A549 (cell line): ENCODE measurements around the gene GBX2. TPM values are rescaled to one million over a fixed set of nuclear protein-coding genes. Genes with fewer than 3 reads are reported as not detected.

Experiments
- ATAC-seq, 2 experiments: fragments of 200-7000 bp in 1 of 2; fragments of >200 bp in 1 of 2; cut with Nextera tagmentation in 1 of 2; cut with Tn5 transposase in 1 of 2; 3 replicates each; pipeline versions ENCODE4 v1.8.0 to v1.9.1; 2018 to 2020; ENCODE audit warnings: mild to moderate bottlenecking in 1 of 2, moderate library complexity in 1 of 2
- CTCF ChIA-PET: fragments of 300-600 bp; sonication (Branson Sonifier 250); formaldehyde crosslinking; extraction: SDS; loops from one replicate; lab custom pipeline; 2021; ENCODE audit warnings: antibody characterized with exemption, inconsistent platforms; lab: Yijun Ruan, JAX
- POLR2A ChIA-PET: fragments of 350-600 bp; formaldehyde crosslinking; extraction: SDS; loops from one replicate; lab custom pipeline; 2021; ENCODE audit warnings: antibody characterized with exemption, inconsistent platforms; lab: Yijun Ruan, JAX
- DNase-seq, 2 experiments: peaks; one replicate each; pipeline versions ENCODE4 v3.0.0 to v3.0.0-alpha.2; 2011 to 2016; ENCODE audit warnings: low read depth in 1 of 2, low spot score in 1 of 2
- FAIRE-seq: peaks from 2 replicates; lab custom pipeline; 2011; peaks lifted over from hg19 to GRCh38; lab: Jason Lieb, UNC
- H3K27ac ChIP-seq, 2 experiments: fragments of >200 bp; sonication (Bioruptor Twin); formaldehyde crosslinking; 3 replicates each; pipeline ENCODE4 v1.5.1; 2016 to 2017
- H3K4me1 ChIP-seq: fragments of >200 bp; sonication (Bioruptor Twin); formaldehyde crosslinking; 3 replicates; pipeline ENCODE4 v1.6.1; 2016
- H3K4me2 ChIP-seq: fragments of >200 bp; sonication (Bioruptor Twin); formaldehyde crosslinking; 3 replicates; pipeline ENCODE4 v1.6.1; 2016
- H3K4me3 ChIP-seq: fragments of >200 bp; sonication (Bioruptor Twin); formaldehyde crosslinking; 3 replicates; pipeline ENCODE4 v1.5.1; 2016
- H3K9me3 ChIP-seq: fragments of >200 bp; sonication (Bioruptor Twin); formaldehyde crosslinking; 3 replicates; pipeline ENCODE4 v1.6.1; 2016
- EHF ChIP-seq: fragments of 250-450 bp; sonication (Bioruptor Pico); IDR thresholded peaks from 2 replicates; pipeline ENCODE4 v1.5.0; 2020; ENCODE audit warnings: mild to moderate bottlenecking
- EP300 ChIP-seq, 2 experiments: fragments of >200 bp; sonication (Bioruptor Twin); formaldehyde crosslinking; IDR thresholded peaks; 2 replicates in 1 of 2; 3 replicates in 1 of 2; pipeline ENCODE4 v1.6.1; 2016 to 2017
- FOSB ChIP-seq: fragments of 250-450 bp; sonication (Bioruptor Pico); IDR thresholded peaks from 2 replicates; pipeline ENCODE4 v1.5.0; 2020; ENCODE audit warnings: mild to moderate bottlenecking, moderate library complexity
- FOSL2 ChIP-seq, 2 experiments: fragments of 450-650 bp in 1 of 2; fragments of >200 bp in 1 of 2; sonication (Bioruptor Twin) in 1 of 2; formaldehyde crosslinking; IDR thresholded peaks; 2 replicates each; pipeline versions ENCODE4 v1.5.0 to v1.6.1; 2016 to 2020; ENCODE audit warnings: mild to moderate bottlenecking in 1 of 2, moderate library complexity in 1 of 2
- HDAC2 ChIP-seq: fragments of 200-600 bp; sonication (generic); IDR thresholded peaks from 2 replicates; pipeline ENCODE4 v1.6.1; 2016
- HEYL ChIP-seq: fragments of 250-450 bp; sonication (Bioruptor Pico); IDR thresholded peaks from 2 replicates; pipeline ENCODE4 v1.8.0; 2021; ENCODE audit warnings: mild to moderate bottlenecking, moderate library complexity
- HOXA7 ChIP-seq: fragments of 250-450 bp; sonication (Bioruptor Pico); IDR thresholded peaks from 2 replicates; pipeline ENCODE4 v1.5.0; 2020; ENCODE audit warnings: mild to moderate bottlenecking, moderate library complexity
- JUNB ChIP-seq: fragments of >200 bp; sonication (Bioruptor Twin); formaldehyde crosslinking; IDR thresholded peaks from 2 replicates; pipeline ENCODE4 v1.6.1; 2016
- MAFK ChIP-seq: fragments of 450-650 bp; IDR thresholded peaks from 2 replicates; pipeline ENCODE4 v1.6.1; 2014; ENCODE audit not compliant: partially characterized antibody
- MAZ ChIP-seq: fragments of 150-350 bp; IDR thresholded peaks from 2 replicates; pipeline ENCODE4 v1.6.1; 2014; ENCODE audit warnings: antibody characterized with exemption, low read depth, low read length, borderline replicate concordance
- NR3C1 ChIP-seq: fragments of >200 bp; sonication (Bioruptor Twin); formaldehyde crosslinking; IDR thresholded peaks from 3 replicates; pipeline ENCODE4 v1.6.1; 2017
- RARB ChIP-seq: fragments of 250-450 bp; sonication (Bioruptor Pico); IDR thresholded peaks from 2 replicates; pipeline ENCODE4 v1.8.0; 2021; ENCODE audit warnings: mild to moderate bottlenecking, moderate library complexity
- RCOR1 ChIP-seq: fragments of 150-350 bp; IDR thresholded peaks from 2 replicates; pipeline ENCODE4 v1.6.1; 2014; ENCODE audit warnings: antibody characterized with exemption, low read length, low read depth
- RNF2 ChIP-seq: fragments of 200-600 bp; sonication (generic); IDR thresholded peaks from 2 replicates; pipeline ENCODE4 v1.6.1; 2016; ENCODE audit warnings: low read depth, mild to moderate bottlenecking, antibody characterized with exemption, moderate library complexity, borderline replicate concordance
- SREBF2 ChIP-seq: fragments of 450-650 bp; IDR thresholded peaks from 2 replicates; pipeline ENCODE4 v1.6.1; 2014; ENCODE audit warnings: mild to moderate bottlenecking, moderate library complexity
- TFCP2L1 ChIP-seq: fragments of 250-450 bp; sonication (Bioruptor Pico); IDR thresholded peaks from 2 replicates; pipeline ENCODE4 v1.5.0; 2021; ENCODE audit warnings: mild to moderate bottlenecking
- TP53 ChIP-seq: fragments of 250-450 bp; sonication (Bioruptor Pico); IDR thresholded peaks from 2 replicates; pipeline ENCODE4 v1.5.0; 2021; ENCODE audit warnings: mild to moderate bottlenecking, moderate library complexity
- ZFP36 ChIP-seq: fragments of 450-650 bp; IDR thresholded peaks from 2 replicates; pipeline ENCODE4 v1.6.1; 2014; ENCODE audit warnings: borderline replicate concordance; ENCODE audit not compliant: partially characterized antibody
- ZNF302 ChIP-seq: fragments of 250-450 bp; sonication (Bioruptor Pico); IDR thresholded peaks from 2 replicates; pipeline ENCODE4 v1.9.0; 2021; ENCODE audit warnings: inconsistent platforms, mild to moderate bottlenecking, moderate library complexity
- ZSCAN20 ChIP-seq: fragments of 250-450 bp; sonication (Bioruptor Pico); IDR thresholded peaks from 2 replicates; pipeline ENCODE4 v1.8.0; 2022; ENCODE audit warnings: mild to moderate bottlenecking, moderate library complexity
- WGBS: methylation state at CpG from one replicate; pipeline ENCODE4 v1.1.6; 2017; ENCODE audit errors: missing lambda C conversion rate; 5-methylcytosine and 5-hydroxymethylcytosine counted together
- polyA plus RNA-seq, 4 experiments: library from polyadenylated mRNA; depleted of rRNA in 3 of 4; stranded (reverse); fragments of >200 nt; fragmentation: RNase III in 1 of 4; extraction: RNeasy Plus Mini Kit Qiagen cat#74134 plus additional on column Dnase treatment in 1 of 4; gene quantifications; 2 replicates in 3 of 4; 3 replicates in 1 of 4; pipeline ENCODE4 v1.2.3, GENCODE V29; 2011 to 2017
- TF ChIP-seq, protein P1 (sequence below): fragments of >200 bp; sonication (Bioruptor Twin); formaldehyde crosslinking; IDR thresholded peaks from 3 replicates; pipeline ENCODE4 v1.5.1; 2016
- TF ChIP-seq, protein P2 (sequence below): fragments of >200 bp; sonication (Bioruptor Twin); formaldehyde crosslinking; IDR thresholded peaks from 3 replicates; pipeline ENCODE4 v1.6.1; 2016
- TF ChIP-seq, protein P3 (sequence below): IDR thresholded peaks from 2 replicates; pipeline ENCODE4 v1.6.1; 2012
- TF ChIP-seq, protein P4 (sequence below): IDR thresholded peaks from 2 replicates; pipeline ENCODE4 v1.6.1; 2012

Gene GBX2
- polyA plus RNA-seq, 2 of the 4 experiments (the other 2 are of a cell fraction) = 1.2 to 1.9 TPM

DNA sequence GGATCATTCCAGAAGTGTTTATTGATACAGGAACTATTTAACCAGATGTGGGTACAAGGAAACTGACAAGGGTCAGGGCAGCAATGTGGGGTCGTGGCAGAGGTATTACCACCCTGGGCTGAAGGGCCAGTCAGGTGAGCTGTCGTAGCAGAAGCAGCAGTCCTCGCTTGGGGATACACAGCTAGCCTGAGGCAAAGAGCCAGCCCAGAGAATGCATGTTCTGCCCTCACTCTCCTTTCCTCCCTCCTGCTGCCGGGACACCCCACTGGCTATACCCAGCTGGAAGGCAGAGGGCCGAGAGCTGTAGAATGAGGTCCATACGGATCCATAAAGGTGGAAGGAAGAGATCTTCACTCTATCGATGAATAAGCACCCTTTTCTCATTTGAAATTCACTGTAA lies 32.2 kb upstream of the GBX2 start:
- ChIA-PET CTCF (interaction anchor here (1.4 to 2.2 kb wide), 3 partner anchors 20 to 420 kb away, joined by 4 to 5 read pairs (median 4); no protein-coding TSS in a partner anchor), POLR2A (no interaction called here)
- 71% methylated on average over 7 of the region's 7 CpGs for WGBS
- no peak overlapping the region for H3K4me2 ChIP-seq
- FAIRE-seq (no peak), ATAC-seq (no peak), DNase-seq (no peak)
- no peaks in the 10 kb centered on the region for H3K4me1 ChIP-seq
- no peak for TF ChIP-seq TFCP2L1 (CRISPR knock-in tag)
- H3K27ac ChIP-seq = no peak overlapping the region
- no peak overlapping the region for H3K4me3 ChIP-seq
- H3K9me3 ChIP-seq = 0 out of 3 replicates have a peak, but pooled peaks cover 3% of the 10 kb centered on the region

DNA sequence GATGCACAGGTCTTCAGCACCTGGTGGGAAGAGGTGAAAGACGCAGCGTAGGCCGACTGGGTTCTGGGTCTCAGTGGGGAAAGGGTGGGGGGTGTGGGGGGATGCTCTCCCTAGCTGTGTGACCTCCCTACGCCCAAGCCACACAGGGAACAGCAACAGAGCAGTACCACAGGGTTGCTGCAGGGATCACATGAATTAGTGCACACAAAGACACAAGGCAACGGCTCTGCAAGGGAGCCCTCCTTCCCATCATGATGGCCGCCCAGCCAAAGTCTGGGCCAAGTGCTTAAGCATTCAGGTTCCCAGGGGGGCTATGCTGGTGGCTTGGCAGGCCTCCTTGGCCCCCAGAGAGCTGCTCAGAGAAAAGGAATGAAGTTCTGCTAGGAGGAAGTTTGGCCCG lies 28.2 kb upstream of the GBX2 start:
- WGBS = 79% methylated on average over 7 of the region's 7 CpGs
- ATAC-seq (no peak; a peak in 1 of 6 replicates), FAIRE-seq (no peak), DNase-seq (no peak)
- H3K9me3 ChIP-seq = no peaks in the 10 kb centered on the region
- no peak overlapping the region for H3K4me2 ChIP-seq
- H3K4me3 ChIP-seq = no peak overlapping the region
- H3K4me1 ChIP-seq = no peaks in the 10 kb centered on the region
- no peak overlapping the region for H3K27ac ChIP-seq
- ChIA-PET POLR2A (no interaction called here), CTCF (interaction anchor here (0.8 to 6.3 kb wide), 4 partner anchors 15 to 430 kb away, joined by 3 to 26 read pairs (median 4); no protein-coding TSS in a partner anchor)
- TF ChIP-seq HDAC2 (no peak), ZNF302 (CRISPR knock-in tag) (no peak), FOSL2 (IDR thresholded peaks at IDR 0.05) (no peak), FOSL2 (CRISPR knock-in tag; IDR thresholded peaks at IDR 0.05) (no peak), RNF2 (no peak), FOSB (CRISPR knock-in tag) (no peak), RCOR1 (no peak), EHF (no peak), SREBF2 (no peak), HEYL (CRISPR knock-in tag) (no peak)
- TF ChIP-seq, protein P1, sequence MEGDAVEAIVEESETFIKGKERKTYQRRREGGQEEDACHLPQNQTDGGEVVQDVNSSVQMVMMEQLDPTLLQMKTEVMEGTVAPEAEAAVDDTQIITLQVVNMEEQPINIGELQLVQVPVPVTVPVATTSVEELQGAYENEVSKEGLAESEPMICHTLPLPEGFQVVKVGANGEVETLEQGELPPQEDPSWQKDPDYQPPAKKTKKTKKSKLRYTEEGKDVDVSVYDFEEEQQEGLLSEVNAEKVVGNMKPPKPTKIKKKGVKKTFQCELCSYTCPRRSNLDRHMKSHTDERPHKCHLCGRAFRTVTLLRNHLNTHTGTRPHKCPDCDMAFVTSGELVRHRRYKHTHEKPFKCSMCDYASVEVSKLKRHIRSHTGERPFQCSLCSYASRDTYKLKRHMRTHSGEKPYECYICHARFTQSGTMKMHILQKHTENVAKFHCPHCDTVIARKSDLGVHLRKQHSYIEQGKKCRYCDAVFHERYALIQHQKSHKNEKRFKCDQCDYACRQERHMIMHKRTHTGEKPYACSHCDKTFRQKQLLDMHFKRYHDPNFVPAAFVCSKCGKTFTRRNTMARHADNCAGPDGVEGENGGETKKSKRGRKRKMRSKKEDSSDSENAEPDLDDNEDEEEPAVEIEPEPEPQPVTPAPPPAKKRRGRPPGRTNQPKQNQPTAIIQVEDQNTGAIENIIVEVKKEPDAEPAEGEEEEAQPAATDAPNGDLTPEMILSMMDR = no peak
- TF ChIP-seq, protein P2, sequence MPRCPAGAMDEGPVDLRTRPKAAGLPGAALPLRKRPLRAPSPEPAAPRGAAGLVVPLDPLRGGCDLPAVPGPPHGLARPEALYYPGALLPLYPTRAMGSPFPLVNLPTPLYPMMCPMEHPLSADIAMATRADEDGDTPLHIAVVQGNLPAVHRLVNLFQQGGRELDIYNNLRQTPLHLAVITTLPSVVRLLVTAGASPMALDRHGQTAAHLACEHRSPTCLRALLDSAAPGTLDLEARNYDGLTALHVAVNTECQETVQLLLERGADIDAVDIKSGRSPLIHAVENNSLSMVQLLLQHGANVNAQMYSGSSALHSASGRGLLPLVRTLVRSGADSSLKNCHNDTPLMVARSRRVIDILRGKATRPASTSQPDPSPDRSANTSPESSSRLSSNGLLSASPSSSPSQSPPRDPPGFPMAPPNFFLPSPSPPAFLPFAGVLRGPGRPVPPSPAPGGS = no peak

DNA sequence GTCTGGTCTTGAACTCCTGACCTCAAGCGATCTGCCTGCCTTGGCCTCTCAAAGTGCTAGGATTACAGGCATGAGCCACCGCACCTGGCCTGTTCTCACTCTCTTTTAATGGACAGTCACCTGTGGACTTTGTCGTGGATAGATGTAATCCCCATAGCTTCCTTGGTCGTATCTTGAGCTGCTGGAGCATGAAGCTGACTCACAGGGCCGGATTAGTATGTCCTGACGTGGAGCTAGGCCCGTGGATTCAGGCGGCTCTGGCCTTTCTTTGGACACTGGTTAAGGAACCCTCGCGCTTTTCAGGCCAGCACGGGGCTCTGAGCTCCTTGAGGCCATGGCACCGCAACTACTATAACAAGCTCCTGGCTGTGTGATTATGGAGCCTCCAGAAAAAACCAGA lies 27.5 kb upstream of the GBX2 start:
- POLR2A ChIA-PET = no interaction called here
- CTCF ChIA-PET = interaction anchor here (0.8 to 6.3 kb wide), 3 partner anchors 14 to 430 kb away, joined by 3 to 26 read pairs (median 4); no protein-coding TSS in a partner anchor
- TF ChIP-seq RCOR1 = no peak
- TF ChIP-seq, protein P3, sequence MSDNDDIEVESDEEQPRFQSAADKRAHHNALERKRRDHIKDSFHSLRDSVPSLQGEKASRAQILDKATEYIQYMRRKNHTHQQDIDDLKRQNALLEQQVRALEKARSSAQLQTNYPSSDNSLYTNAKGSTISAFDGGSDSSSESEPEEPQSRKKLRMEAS = no peak
- no peak for TF ChIP-seq FOSB (CRISPR knock-in tag)
- no peak for TF ChIP-seq TP53
- TF ChIP-seq JUNB = no peak
- TF ChIP-seq EP300 (IDR thresholded peaks at IDR 0.05) = no peak
- TF ChIP-seq, protein P4, sequence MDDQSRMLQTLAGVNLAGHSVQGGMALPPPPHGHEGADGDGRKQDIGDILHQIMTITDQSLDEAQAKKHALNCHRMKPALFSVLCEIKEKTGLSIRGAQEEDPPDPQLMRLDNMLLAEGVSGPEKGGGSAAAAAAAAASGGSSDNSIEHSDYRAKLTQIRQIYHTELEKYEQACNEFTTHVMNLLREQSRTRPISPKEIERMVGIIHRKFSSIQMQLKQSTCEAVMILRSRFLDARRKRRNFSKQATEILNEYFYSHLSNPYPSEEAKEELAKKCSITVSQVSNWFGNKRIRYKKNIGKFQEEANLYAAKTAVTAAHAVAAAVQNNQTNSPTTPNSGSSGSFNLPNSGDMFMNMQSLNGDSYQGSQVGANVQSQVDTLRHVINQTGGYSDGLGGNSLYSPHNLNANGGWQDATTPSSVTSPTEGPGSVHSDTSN = no peak
- TF ChIP-seq, protein P1 = no peak
- no peak for TF ChIP-seq ZSCAN20
- TF ChIP-seq FOSL2 (IDR thresholded peaks at IDR 0.05) = no peak
- no peak for TF ChIP-seq FOSL2 (CRISPR knock-in tag; IDR thresholded peaks at IDR 0.05)
- TF ChIP-seq MAFK = no peak
- TF ChIP-seq SREBF2 = no peak
- no peak for TF ChIP-seq RARB (CRISPR knock-in tag)
- TF ChIP-seq ZFP36 = no peak
- TF ChIP-seq EHF = no peak
- no peak for TF ChIP-seq HOXA7
- TF ChIP-seq NR3C1 = no peak
- TF ChIP-seq MAZ = no peak
- no peak for TF ChIP-seq HDAC2
- ATAC-seq = no peak
- Histone ChIP-seq H3K27ac (no peak overlapping the region), H3K4me3 (no peak overlapping the region), H3K4me1 (no peaks in the 10 kb centered on the region), H3K9me3 (no peaks in the 10 kb centered on the region), H3K4me2 (no peak overlapping the region)
- no peak for DNase-seq
- WGBS = 84% methylated on average over 12 of the region's 12 CpGs
- FAIRE-seq = no peak
